GM18858 (cell line): ENCODE measurements around the gene GAL.

Source experiments
- ATAC-seq: cut with Tn5 transposase; IDR thresholded peaks from one replicate; pipeline ENCODE4 v1.9.1; 2021; ENCODE audit not compliant: unreplicated experiment

Gene GAL

DNA sequence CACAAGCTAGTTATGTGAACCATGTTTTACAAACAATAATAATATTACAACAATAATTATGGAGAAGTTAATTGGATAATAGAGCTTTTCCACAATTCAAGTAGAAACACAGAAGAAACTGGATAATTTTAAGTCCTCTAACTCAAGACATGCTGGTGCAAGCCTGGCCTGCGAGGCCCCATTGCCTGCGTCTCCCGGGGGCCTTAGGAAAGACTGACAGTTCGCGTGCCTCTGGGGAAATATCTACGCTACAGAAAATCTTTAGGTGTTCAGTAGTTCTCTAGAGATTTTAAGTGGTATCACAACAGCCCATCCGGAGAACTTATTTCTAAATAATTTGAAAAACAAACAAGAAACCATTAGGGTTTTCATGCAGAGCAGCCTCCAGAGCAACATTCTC, 23.2 kb downstream of the GAL start:
- ATAC-seq, result no peak

DNA sequence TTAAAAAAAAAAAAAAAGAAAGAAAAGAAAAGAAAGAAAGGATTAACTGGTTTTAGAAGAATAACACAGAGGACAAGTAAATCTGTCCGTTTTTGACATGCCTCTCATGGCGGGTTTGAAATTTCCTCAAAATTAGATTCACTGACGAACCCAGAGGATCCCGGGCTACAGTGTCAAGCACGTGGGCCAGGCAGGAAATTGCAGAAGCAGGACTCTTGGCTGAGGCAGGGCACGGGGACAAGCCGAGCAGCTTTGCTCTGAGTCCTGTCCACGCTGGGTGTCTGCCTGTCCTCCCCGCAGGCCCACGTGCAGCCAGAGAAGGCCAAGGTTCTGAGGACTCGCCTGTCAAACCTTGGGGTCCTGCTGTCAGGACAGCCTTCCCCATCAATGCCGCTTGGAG, 24.7 kb downstream of the GAL start:
- no peak for ATAC-seq

DNA sequence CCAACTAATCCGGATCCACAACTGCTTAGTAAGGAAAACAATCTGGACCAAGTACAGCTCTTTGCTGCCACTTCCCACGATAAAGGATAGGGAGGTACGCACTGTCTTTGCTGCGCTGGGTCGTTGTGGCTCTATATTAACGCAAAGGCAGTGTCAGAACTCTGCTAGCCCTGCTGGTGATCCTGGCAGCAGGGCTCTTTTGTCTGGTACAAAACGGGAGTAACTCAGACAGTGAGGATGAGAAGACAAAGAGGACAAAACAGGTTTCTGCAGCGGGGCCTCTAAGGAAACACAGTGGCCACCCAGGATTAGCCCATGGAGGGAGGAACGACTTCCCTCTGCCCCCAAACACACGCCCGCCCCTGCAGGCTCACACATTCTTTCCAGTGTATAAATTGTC, 26.1 kb downstream of the GAL start:
- no peak for ATAC-seq

DNA sequence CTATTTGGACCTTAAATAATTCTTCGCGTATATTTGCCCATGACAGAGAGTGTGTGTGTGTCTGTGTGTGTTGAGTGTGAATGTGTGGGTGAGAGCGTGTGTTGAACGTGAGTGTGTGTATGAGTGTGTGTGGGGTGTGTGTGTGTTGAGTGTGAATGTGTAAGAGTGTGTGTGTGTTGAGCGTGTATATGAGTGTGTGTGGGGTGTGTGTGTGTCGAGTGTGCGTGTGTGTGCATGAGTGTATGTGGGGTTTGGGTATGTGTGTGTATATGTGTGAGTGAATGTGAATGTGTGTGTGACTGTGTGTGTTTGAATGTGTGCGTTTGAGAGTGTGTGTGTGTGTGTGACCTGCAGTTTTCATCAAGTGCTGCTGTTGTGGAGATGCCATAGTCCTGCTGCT, 26.8 kb downstream of the GAL start:
- no peak for ATAC-seq

DNA sequence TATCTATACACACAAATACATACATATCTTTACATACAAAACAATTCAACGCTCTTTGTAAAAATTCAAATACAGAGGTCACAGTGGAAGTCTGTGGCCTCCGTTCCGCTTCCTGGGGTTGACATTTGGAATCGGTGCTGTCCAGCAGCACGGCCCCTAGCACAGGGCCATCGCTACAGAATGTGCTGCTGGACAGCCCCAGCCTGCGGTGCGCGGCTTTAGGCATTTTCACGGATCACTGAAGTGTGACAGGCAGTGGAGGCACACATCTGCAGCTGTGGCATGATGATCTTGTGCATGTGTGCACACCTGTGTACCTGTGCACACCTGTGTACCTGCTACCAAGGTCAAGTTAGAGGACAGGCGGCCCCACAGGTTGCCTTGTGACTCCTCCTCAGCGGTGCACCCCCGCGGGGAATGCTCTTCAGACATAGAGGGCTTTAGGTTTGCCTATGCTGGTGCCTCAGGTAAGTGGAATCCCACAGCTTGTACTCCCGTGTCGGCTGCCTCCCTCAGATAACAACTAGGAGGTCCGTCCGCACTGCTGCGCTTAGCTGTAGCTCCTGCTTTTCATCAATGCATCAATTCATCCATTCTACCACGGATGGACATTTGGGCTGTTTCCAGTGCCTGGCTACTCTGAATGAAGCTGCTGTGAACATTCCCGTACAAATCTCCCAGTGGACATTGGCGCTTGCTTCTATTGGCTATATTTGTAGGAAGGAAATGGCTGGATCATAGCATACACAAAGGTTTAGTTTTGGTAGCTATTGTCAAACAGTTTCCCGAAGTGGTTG, 29.9 kb downstream of the GAL start:
- ATAC-seq, result no peak

DNA sequence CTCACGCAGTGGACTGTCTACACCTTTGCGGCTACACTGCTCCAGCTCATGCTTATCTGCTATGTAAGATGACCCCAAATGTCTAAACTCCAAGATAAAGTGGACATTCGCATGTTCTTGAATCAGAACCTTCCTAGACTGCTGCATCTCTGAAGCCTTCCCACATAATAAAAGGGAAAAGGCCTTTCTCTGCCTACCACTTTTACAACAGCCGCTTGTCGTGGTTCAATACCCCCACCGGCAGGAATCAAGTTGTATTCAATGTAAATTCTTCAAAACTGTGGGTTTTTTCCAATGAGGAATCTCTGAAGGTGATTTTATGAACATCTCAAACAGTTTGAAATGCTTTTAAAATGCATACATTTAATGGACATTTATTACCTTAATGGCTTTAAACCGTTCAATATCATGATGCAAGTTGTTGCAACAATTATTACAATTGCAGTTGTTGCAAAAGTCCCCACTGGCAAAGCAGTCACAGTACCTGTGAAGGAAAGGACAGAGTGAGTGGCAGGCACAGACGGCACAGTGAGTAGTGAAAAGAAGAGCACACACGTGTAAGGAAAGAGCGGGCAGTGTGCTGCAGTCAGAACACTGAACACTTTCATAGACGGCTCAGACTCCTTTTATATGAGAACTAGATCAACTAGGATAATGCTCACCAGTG, 31.2 kb downstream of the GAL start:
- ATAC-seq, result no peak

DNA sequence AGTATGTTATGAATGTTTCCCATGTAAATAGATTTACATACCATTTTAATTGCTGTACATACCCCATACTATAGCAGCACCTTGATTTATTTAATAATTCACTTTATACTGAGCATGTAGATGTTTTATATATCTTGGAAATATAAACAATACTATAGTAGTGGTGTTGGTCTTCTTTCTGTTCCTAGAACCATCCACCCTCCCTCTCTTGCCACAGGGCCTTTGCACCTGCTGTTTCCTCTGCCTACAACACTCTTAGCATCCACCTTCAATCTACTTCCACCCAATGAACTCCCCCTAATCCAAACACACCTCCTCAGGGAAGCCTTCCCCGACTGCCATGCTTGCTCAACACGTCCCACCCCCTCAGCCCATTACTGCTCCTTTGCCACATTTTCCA, 36.7 kb downstream of the GAL start:
- ATAC-seq, result no peak

DNA sequence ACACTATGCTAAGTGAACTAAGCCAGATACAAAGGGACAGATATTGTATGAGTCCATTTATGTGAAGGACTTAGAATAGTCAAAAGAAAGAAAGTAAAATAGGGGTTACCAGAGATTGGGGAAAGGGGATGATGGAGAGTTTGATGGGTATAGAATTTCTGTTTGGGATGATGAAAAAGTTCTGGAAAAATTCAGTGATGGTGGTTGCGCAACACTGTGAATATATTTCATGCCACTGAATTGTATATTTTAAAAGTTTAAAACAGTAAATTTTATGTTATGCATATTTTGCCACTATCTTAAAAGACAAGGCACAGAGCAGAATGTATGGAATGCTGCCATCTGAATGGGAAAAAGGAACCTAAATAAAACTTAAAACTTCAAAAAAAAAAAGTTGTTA, 37.8 kb downstream of the GAL start:
- ATAC-seq, result no peak

DNA sequence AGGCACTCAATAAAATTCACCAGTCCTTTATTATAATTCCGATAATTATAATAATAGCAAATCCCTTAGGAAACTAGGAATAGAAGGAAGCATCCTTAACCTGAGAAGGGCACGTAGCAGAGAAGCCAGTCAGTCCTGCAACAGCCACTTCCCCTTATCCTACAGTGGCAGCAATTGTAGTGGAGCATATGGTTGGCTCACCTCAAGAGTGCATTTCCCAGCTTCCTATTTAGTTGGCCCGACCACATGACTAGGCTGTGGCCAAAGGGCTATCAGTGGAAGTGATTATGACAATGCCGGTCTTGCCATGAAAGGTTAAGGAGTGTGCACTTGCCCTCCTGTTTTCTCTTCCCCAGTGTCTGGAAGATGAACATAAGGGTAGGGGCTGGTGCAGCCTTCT, 39.9 kb downstream of the GAL start:
- no peak for ATAC-seq

DNA sequence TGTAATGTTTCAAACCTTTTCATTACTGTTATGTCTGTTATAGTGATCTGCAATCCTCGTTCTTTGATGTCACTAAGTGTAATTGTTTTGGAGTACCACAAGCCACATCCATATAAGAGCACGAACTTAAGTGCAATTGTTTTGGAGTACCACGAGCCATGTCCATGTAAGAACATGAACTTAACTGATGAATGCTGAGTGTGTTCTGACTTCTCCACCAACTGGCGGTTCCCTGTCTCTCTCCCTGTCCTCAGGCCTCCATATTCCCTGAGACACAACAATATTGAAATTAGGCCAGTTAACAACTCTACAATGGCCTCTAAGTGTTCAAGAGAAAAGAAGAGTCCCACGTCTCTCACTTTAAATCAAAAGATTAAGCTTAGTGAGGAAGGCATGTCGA, 43.4 kb downstream of the GAL start:
- no peak for ATAC-seq

DNA sequence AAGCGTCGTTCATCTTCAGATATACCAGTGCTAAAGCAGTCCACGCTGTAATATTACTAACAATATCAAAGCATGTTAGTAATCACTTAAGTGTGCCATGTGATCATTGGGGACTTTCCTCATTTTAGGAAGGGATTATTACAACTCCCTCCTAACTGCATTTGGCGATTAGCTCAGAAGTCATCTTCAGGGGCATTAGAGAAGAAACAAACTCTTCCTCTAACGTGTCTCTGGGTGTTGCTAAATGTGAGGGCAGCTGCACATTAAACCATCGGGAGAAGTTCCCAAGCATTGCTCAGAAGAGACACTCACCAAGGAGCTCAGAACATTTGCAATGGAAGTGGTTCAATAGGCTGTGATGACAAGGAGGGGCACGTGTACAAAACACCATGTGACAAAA, 49.8 kb downstream of the GAL start:
- no peak for ATAC-seq

DNA sequence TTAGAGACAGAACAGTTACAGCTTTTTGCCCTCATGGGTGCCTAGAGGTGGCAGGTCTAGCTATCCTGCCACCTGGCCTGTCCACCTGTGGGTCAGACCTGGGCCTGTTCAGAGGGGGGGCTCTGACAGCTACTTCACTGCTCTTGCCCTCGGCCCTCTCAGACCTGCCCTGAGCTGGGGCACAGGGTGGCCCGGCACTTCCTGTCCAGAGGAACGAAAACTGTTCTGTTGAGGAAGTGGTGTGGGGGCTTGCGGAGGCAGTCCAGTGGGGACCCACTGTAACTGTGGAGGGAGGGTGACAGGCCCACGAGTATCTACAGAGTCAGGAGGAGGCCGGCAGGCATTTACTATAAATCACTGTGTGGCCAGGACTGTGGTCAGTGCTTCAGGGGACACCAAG, 50.8 kb downstream of the GAL start:
- no peak for ATAC-seq

DNA sequence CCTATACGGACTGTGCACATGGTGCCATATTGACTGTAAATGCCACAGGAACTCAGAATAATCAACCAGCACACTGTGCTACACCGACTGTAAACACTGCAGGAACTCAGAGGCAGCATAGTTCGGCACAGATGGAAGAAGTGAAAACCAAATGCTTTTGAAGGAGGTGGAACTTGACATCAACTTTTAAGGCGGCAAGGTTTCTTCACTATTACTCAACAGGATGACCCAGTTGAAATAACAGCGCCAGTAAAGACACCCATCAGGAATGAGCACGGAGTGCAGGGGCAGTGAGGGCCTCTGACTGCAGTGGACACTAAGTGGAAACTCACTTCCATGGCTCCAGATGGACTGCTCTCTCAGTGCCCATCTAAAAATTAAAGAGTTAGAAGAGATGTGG, 51.3 kb downstream of the GAL start:
- ATAC-seq, result no peak
